ENCODE data around the gene ABCC4.

DNA sequence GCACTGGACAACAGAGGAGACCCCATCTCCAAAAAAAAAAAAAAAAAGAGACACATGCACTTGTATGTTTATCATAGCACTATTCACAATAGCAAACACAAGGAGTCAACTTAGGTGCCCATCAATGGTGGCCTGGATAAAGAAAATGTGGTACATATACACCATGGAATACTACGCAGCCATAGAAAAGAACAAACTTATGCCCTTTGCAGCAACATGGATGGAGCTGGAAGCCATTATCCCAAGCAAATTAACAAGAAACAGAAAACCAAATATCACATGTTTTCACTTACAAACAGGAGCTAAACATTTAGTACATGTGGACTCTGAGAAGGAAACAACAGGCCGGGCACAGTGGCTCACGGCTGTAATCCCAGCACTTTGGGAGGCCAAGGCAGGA lies 155.7 kb downstream of the ABCC4 start:
- TF ChIP-seq MXI1 (conservative IDR thresholded peaks at IDR 0.05; ENCODE audit: poor library complexity, severe bottlenecking) = no peak
- TF ChIP-seq CTCF (IDR thresholded peaks at IDR 0.05; ENCODE audit: poor library complexity, severe bottlenecking) = no peak

All from neural cell (in vitro differentiated cells).